Ishikawa (cell line): ENCODE results near the gene REN.

Source experiments
- CEBPB ChIP-seq: IDR thresholded peaks from 2 replicates; pipeline ENCODE4 v1.6.1; 2012
- MAX ChIP-seq: IDR thresholded peaks from 2 replicates; pipeline ENCODE4 v1.6.1; 2012
- NFIC ChIP-seq: IDR thresholded peaks from 2 replicates; pipeline ENCODE4 v1.6.1; 2012
- RAD21 ChIP-seq: IDR thresholded peaks from 2 replicates; pipeline ENCODE4 v1.6.1; 2012; ENCODE audit warnings: low read depth
- REST ChIP-seq: IDR thresholded peaks from 2 replicates; pipeline ENCODE4 v1.6.1; 2012; ENCODE audit warnings: low read depth, mild to moderate bottlenecking
- TAF1 ChIP-seq: IDR thresholded peaks from 2 replicates; pipeline ENCODE4 v1.6.1; 2012; ENCODE audit warnings: low read depth, mild to moderate bottlenecking
- YY1 ChIP-seq: IDR thresholded peaks from 2 replicates; pipeline ENCODE4 v1.6.1; 2012; ENCODE audit warnings: low read depth

DNA sequence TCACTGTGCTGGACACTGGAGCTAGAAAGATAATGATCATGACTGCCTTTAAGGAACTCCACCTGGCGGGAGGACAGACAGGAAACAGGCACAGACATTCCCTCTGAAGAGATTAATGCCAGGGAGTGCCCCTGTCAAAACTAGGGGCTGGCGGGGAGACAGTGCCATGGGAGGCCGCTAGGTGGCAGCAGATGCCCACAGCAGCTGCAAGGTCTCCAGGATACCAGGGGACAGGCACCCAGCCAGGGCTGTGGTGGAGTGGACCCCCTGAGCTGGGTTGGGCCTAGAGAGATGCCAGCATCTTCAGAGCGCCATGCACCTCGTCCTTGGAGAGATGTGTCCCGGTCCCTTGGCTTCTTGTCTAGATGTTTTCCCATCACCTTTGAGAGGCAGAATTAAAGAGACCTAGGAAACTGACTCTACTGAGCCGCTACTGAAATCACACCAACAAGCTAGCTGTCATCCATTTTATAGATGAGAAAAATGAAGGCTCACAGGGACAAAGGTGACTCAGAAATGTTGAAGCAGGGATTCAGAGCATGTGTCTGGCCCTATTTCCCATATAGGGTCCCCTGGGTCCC lies 3.6 kb downstream of the REN start:
- no peak for TF ChIP-seq TAF1
- no peak for TF ChIP-seq CEBPB
- no peak for TF ChIP-seq YY1
- no peak for TF ChIP-seq REST
- no peak for TF ChIP-seq NFIC
- no peak for TF ChIP-seq MAX
- TF ChIP-seq RAD21 = peak; percentile 97
